Nephron (organoid): ENCODE measurements around the gene RCC1.

ENCODE experiments used
- H3K27ac Mint-ChIP-seq, 3 experiments: 2 replicates each; pipeline ENCODE4 v1.8.0; 2020; ENCODE audit warnings: mixed read lengths in 3 of 3, mild to moderate bottlenecking in 2 of 3, moderate library complexity in 1 of 3
- H3K27me3 Mint-ChIP-seq: 2 replicates; pipeline ENCODE4 v1.8.0; 2021; ENCODE audit warnings: low read depth, mild to moderate bottlenecking, moderate library complexity, mixed read lengths
- H3K36me3 Mint-ChIP-seq: 2 replicates; pipeline ENCODE4 v1.8.0; 2020; ENCODE audit warnings: low read depth, mixed read lengths
- H3K4me1 Mint-ChIP-seq: 2 replicates; pipeline ENCODE4 v1.8.0; 2020; ENCODE audit warnings: mixed read lengths
- H3K4me3 Mint-ChIP-seq, 3 experiments: 2 replicates each; pipeline ENCODE4 v1.8.0; 2020; ENCODE audit warnings: mild to moderate bottlenecking in 3 of 3, mixed read lengths in 3 of 3, moderate library complexity in 2 of 3
- H3K9me3 Mint-ChIP-seq: 2 replicates; pipeline ENCODE4 v1.8.0; 2020; ENCODE audit warnings: mixed read lengths
- TF ChIP-seq, protein P1 (sequence below), 3 experiments: fragments of 200-600 bp; sonication (generic); IDR thresholded peaks; one replicate each; pipeline ENCODE4 v1.5.0; 2021; ENCODE audit warnings: antibody characterized with exemption in 3 of 3; ENCODE audit not compliant: unreplicated experiment in 3 of 3

Gene RCC1

DNA sequence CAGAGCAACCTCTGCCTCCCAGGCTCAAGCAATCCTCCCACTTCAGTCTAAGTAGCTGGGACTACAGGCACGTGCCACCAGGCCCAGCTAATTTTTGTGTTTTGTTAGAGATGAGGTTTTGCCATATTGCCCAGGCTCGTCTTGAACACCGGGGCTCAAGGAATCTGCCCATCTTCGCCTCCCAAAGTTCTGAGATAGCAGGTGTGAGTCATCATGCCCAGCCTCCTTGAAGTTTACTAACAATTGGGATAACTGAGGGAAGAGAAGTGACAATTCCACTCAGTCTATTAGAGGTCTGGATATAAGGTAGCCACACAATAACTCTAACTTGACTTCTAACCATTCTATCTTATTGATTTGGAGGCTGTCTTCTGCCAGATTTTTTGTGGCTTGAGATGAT lies 6.3 kb upstream of the RCC1 start:
- no peaks in the 10 kb centered on the region for H3K9me3 Mint-ChIP-seq
- TF ChIP-seq, protein P1, sequence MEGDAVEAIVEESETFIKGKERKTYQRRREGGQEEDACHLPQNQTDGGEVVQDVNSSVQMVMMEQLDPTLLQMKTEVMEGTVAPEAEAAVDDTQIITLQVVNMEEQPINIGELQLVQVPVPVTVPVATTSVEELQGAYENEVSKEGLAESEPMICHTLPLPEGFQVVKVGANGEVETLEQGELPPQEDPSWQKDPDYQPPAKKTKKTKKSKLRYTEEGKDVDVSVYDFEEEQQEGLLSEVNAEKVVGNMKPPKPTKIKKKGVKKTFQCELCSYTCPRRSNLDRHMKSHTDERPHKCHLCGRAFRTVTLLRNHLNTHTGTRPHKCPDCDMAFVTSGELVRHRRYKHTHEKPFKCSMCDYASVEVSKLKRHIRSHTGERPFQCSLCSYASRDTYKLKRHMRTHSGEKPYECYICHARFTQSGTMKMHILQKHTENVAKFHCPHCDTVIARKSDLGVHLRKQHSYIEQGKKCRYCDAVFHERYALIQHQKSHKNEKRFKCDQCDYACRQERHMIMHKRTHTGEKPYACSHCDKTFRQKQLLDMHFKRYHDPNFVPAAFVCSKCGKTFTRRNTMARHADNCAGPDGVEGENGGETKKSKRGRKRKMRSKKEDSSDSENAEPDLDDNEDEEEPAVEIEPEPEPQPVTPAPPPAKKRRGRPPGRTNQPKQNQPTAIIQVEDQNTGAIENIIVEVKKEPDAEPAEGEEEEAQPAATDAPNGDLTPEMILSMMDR (IDR thresholded peaks at IDR 0.05; ENCODE audit: unreplicated experiment in 3 of 3) = no peak
- H3K27ac Mint-ChIP-seq = no peak overlapping the region
- no peaks in the 10 kb centered on the region for H3K4me1 Mint-ChIP-seq
- peaks cover 38% of the 10 kb centered on the region for H3K36me3 Mint-ChIP-seq
- no peak overlapping the region for H3K4me3 Mint-ChIP-seq
- no peaks in the 10 kb centered on the region for H3K27me3 Mint-ChIP-seq

DNA sequence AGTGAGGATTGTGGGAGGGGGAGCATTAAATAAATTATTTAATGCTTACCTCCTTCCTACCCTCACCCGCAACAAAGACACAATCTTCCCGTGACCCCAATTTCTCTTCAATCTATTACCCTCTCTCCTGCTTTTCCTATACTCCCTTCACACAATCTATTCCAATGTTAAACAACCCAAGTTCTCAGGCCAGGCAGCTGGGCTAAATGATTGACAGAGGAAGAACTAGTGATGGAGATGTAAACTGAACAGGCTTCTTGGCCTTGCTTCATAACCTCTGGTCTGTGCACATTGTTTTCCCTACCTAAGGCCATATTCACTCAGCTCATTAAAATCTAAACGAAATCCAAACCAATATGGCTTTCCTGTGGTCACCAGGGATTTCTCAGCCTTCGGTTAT lies 3.9 kb upstream of the RCC1 start:
- Mint-ChIP-seq H3K27me3 (peaks cover 6% of the 10 kb centered on the region), H3K36me3 (peaks cover 22% of the 10 kb centered on the region)

DNA sequence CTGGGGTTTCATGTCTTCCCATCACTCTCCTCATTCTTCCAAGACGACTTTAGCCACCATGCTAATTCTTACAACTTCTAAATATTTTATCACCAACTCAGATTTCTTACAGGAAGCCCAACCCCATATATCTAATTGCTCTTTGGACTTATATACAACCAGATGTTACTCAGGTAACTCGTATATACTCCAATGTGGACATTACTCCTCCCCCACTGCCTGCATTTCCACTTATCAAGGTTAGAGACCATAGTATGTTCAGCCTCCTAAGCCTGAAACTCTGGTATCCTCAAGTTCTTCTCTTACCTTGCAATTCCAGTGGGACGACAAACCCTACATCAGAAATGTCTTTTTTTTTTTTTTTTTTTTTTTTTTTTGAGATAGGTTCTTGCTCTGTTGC lies 2.7 kb upstream of the RCC1 start:
- Mint-ChIP-seq H3K9me3 (no peaks in the 10 kb centered on the region), H3K4me1 (peaks cover 15% of the 10 kb centered on the region), H3K4me3 (peak overlapping the region in 2 of 3 experiments; percentile 60 to 64), H3K36me3 (peaks cover 20% of the 10 kb centered on the region), H3K27me3 (peaks cover 6% of the 10 kb centered on the region), H3K27ac (peak overlapping the region; percentile 46 to 53 (median 49))
- TF ChIP-seq, protein P1 (IDR thresholded peaks at IDR 0.05; ENCODE audit: unreplicated experiment in 3 of 3) = no peak

More for the DNA sequence above, 3.9 kb upstream of the RCC1 start:
- peaks cover 12% of the 10 kb centered on the region for H3K4me1 Mint-ChIP-seq
- TF ChIP-seq, protein P1 (IDR thresholded peaks at IDR 0.05; ENCODE audit: unreplicated experiment in 3 of 3) = no peak
- H3K9me3 Mint-ChIP-seq = no peaks in the 10 kb centered on the region
- no peak overlapping the region for H3K4me3 Mint-ChIP-seq
- H3K27ac Mint-ChIP-seq = peak overlapping the region in 1 of 3 experiments; percentile 3

DNA sequence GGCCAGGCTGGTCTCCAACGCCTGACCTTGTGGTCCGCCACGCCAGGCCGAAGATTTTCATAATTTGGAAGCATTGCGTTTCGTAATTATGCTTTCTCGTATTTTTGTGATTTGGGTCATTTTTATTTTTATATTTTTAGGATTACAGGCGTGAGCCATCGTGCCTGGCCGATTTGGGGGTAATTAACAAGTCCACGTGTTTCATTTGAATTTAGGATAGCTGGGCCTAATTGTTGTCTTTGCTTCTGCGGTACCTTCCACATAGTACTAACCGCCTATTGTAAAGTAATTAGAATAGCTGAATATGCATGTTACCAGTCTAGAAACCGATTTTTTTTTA lies 1.0 kb downstream of the RCC1 start:
- peaks cover 37% of the 10 kb centered on the region for H3K36me3 Mint-ChIP-seq
- H3K27me3 Mint-ChIP-seq = peaks cover 6% of the 10 kb centered on the region
- peak overlapping the region; percentile 100 for H3K27ac Mint-ChIP-seq
- peak overlapping the region; percentile 98 to 100 (median 99) for H3K4me3 Mint-ChIP-seq
- TF ChIP-seq, protein P1 (IDR thresholded peaks at IDR 0.05; ENCODE audit: unreplicated experiment in 3 of 3) = no peak
- H3K4me1 Mint-ChIP-seq = peaks cover 37% of the 10 kb centered on the region
- H3K9me3 Mint-ChIP-seq = no peaks in the 10 kb centered on the region

DNA sequence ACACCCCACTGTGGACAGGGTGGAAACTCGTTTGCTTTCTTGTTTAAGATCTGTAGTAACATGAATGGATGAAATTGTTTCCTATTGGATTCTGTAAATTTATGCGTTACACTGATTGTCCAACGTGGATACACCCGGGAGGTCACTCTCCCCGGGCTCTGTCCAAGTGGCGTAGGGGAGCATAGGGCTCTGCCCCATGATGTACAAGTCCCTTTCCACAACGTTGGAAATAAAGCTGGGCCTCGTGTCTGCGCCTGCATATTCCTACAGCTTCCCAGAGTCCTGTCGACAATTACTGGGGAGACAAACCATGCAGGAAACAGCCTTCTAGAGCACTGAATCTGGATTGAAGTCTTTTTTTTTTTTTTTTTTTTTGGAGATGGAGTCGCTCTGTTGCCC lies 1.4 kb downstream of the RCC1 start:
- Mint-ChIP-seq H3K9me3 (no peaks in the 10 kb centered on the region), H3K27ac (peak overlapping the region; percentile 100), H3K36me3 (peaks cover 41% of the 10 kb centered on the region), H3K4me3 (peak overlapping the region; percentile 98 to 100 (median 99)), H3K4me1 (peaks cover 37% of the 10 kb centered on the region), H3K27me3 (peaks cover 6% of the 10 kb centered on the region)
- TF ChIP-seq, protein P1 (IDR thresholded peaks at IDR 0.05; ENCODE audit: unreplicated experiment in 3 of 3) = no peak

DNA sequence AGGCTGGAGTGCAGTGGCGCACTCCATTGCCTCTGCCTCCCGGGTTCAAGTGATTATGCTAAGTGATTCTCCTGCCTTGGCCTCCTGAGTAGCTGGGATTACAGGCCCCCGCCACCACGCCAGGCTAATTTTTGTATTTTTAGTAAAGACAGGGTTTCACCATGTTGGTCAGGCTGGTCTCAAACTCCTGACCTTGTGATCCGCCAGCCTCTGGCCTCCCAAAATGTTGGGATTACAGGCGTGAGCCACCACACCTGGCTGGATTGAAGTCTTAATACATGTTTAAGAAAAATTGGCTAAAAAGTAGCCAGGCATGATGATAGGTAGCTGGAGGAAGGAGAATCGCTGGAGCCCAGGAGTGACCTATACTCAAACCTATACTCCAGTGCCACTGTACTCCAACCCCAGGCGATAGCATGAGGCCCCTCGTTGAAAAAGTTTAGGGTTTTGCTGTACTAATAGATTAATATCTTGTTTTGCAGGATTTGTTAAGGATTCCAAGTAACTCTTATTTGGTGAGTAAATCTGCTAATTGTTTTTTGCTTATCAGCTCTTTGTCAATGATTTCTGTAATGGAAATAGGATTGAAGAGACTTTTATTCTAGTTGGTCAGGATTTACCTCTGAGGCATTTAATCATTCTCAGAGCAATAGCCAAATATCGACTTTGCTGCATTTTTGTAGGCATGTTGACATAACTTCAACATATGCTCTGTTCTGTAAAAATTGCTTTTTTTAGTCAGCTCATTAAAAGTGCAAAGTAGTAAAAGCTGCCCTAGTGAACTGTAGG lies 2.0 kb downstream of the RCC1 start:
- TF ChIP-seq, protein P1 (IDR thresholded peaks at IDR 0.05; ENCODE audit: unreplicated experiment in 3 of 3) = no peak
- Mint-ChIP-seq H3K36me3 (peaks cover 47% of the 10 kb centered on the region), H3K27ac (peak overlapping the region; percentile 100), H3K9me3 (no peaks in the 10 kb centered on the region), H3K4me1 (peaks cover 37% of the 10 kb centered on the region), H3K4me3 (peak overlapping the region; percentile 98 to 100 (median 99)), H3K27me3 (peaks cover 6% of the 10 kb centered on the region)
